ENCODE measurements around the gene AIFM3.
A peak's percentile ranks its signal among the peaks of the same experiment; 100 is the strongest.
"Not testable (repeated sequence)": the region's sequence is repeated elsewhere in the genome, so short reads cannot be mapped to it uniquely, and the experiment has no call there.

AIFM3 gene

DNA sequence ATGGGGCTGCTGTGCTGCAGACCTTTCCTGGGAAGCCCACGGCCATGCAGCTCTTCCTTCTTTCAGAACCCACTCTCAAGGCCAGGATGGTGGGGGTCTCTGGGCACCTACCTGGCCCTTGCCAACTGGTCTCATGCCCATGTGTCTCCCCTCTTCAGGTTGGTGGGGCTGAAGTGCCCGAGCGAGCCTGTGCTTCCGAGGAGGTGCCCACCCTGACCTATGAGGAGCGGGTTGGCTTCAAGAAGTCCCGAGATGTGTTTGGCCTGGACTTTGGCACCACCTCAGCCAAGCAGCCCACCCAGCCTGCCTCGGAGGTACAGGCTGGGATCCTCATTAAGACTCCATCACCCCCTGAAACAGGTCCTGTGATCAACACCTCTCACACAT is 25.0 kb downstream of the AIFM3 start:
- no peak for DNase-seq (ENCODE audit: low spot score)

GRCh38 chr22:20992456-20993303 is 25.6 kb downstream of the AIFM3 start:
- DNase-seq (ENCODE audit: low spot score) = no peak

DNA sequence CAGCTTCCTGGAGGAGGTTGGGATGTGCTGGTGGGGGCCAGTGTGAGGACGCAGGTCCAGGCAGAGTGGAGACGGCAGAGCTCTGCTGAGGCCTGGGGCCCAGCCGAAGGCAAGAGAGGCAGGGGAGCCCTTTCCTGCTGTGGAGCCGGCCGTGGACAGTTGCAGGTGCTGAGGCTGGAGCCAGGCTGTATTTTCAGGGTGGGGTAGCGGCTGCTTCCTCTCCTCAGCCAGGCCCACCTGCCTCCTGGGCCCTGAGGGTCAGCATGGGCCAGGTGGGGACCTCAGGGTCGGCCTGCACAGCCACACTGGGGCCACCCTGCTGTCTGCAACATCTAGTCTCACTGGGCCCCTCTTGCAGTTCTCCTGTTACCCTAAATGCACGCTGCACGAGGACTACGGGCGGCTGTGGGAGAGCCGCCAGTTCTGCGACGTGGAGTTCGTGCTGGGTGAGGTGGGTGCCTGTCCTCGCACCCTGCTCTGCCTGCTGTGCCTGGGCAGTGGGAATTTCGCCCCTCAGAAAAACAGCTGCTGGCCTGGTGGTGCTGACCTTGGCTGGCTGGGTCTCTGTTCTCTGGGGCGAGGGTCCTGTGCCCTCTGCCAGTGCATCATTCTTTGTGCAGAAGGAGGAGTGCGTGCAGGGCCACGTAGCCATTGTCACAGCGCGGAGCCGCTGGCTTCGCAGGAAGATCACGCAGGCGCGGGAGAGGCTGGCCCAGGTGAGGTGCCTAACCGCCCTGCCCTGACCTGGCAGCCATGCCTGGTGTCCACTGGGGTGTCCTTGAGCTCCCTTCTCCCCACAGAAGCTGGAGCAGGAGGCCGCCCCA is 26.5 kb downstream of the AIFM3 start:
- DNase-seq (ENCODE audit: low spot score) = no peak

GRCh38 chr22:20994128-20994901 is 27.3 kb downstream of the AIFM3 start:
- no peak for DNase-seq (ENCODE audit: low spot score)

GRCh38 chr22:20994902-20995241 is 27.8 kb downstream of the AIFM3 start:
- no peak for DNase-seq (ENCODE audit: low spot score)

GRCh38 chr22:20995329-20996030 is 28.4 kb downstream of the AIFM3 start:
- DNase-seq (ENCODE audit: low spot score) = no peak

DNA sequence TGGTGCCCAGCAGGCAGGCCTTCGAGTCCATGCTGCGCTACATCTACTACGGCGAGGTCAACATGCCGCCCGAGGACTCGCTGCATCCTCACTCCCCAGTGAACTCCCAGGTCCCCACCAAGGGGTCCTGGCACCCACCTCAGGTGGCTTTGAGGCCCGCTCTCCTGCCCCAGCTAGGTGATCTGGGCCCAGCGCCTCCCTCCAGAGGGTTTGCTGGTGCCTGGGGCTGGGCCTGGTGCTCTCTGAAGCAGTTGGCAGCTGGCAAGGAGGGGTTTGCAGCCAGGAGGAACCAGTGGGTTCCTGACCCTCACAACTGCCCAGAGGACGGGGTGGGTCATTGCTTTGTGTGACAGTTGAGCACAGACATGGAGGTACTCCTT is 29.0 kb downstream of the AIFM3 start:
- DNase-seq (ENCODE audit: low spot score) = no peak

DNA sequence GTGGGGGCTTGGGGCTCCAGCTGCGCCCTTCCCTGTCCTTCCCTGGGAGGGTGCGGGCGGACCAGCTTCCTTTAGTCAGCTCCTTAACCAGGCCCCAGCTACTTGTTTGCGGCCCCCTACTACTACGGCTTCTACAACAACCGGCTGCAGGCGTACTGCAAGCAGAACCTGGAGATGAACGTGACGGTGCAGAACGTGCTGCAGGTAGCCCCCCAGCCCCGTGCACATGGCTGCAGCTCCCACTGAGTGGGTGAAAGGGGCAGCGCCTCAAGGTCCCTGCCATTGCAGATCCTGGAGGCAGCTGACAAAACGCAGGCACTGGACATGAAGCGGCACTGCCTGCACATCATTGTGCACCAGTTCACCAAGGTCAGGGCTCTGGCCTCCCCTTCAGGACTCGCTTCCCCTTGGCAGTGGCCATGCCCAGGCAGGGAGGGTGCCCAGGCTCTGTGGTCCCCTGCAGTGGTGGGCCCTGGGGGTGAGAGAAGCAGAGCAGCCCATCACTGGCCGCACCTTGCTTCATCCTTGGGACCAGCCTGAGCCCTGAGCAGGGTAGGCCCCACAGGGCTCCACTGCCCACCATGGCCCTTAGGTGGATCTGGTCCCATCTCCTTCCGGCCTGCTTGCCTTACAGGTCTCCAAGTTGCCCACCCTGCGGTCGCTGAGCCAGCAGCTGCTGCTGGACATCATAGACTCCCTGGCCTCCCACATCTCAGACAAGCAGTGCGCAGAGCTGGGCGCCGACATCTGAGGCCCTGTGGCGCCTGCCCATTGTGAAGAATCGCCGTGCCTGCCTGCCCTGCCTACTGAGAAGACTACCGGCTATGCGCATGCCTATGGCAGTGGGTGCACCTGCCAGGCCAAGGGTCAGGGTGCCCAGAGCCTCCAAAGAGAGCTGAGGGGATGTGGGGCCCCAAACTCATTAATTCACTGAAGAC is 29.8 kb downstream of the AIFM3 start:
- DNase-seq (ENCODE audit: low spot score) = no peak

GRCh38 chr22:20997536-20998257 is 30.6 kb downstream of the AIFM3 start:
- DNase-seq (ENCODE audit: low spot score) = no peak

GRCh38 chr22:20998411-20999336 is 31.6 kb downstream of the AIFM3 start:
- DNase-seq (ENCODE audit: low spot score) = no peak

DNA sequence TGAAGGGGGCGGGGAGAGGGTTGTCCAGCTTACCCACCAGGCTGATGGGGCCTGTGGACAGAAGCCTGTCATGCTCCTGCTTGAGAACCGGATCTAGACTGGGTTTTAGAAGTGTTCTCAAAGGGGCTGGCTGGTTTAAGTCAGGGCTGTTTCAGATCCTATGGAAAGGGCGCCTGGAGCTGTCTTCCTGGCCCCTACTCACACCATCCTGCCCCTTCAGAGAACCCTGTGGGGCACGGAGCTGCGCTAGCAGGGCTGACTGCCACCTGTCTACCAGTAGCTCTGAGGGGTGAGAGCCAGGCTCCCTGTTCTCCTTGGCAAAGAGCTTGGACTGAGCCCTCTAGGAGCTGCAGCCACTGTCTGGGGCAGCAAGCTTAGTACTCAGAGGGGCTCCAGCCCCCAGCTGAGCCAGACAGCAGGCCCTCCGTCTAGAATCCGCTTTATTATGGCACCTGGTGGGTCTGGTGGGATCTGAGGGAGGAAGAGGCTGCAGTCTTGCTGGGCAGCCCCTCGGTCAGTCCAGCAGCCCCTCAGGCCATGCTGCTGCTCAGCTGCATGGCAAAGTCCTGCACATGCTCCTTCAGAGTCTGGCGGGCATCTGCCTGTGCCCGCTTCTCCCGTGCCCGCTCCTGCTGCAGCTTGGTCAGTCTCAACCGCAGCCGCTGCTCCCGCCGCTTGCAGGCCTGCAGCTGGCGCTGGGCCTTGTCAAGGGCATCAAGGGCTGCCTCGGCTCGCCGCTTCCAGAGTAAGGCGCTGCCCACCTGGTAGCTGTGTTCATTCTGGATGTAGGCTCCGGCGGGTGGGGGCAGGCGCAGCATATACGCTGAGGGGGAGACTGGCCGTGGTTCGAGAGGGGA is 32.5 kb downstream of the AIFM3 start:
- DNase-seq (ENCODE audit: low spot score) = no peak

- no peak for DNase-seq (ENCODE audit: low spot score)
Measured at GRCh38 chr22:21000207-21000986, 33.3 kb downstream of the AIFM3 start.

DNA sequence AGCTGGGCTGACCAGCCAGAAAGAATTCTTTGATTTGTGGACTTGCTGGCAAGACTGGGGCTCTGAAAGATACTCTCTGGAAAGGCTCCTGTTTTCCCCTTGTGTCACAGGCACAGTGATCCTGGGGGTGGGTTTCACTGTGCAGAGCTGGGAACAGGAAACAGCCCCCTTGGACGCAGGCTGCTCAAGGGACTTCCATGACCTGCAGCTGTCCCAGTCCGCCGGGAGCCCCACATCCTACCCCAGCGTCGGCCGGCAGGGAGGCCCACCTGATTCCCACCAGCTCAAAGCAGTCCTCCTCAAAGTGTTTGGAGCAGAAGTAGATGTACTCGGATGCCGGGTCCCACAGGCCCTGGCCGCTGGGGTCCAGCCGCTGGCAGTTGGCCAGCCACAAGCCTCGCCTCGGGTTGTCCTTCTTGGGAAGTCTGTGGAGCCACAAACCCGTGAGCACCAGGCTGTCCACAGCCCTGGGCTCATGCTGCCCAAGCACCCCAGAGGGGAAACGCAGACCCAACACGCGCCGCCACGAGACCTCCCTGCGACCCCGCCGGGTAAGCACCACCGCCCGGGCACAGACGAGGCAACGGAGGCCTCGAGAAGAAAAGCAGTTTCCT is 34.0 kb downstream of the AIFM3 start:
- DNase-seq (ENCODE audit: low spot score) = no peak

- peak; percentile 93 for DNase-seq (ENCODE audit: low spot score)
Measured at GRCh38 chr22:21001601-21002325, 34.7 kb downstream of the AIFM3 start, which contains the start of gene THAP7. TSS of gene THAP7 (minus strand) at chr22:21002118. CDS start at chr22:21001911, 207 bp downstream.

DNA sequence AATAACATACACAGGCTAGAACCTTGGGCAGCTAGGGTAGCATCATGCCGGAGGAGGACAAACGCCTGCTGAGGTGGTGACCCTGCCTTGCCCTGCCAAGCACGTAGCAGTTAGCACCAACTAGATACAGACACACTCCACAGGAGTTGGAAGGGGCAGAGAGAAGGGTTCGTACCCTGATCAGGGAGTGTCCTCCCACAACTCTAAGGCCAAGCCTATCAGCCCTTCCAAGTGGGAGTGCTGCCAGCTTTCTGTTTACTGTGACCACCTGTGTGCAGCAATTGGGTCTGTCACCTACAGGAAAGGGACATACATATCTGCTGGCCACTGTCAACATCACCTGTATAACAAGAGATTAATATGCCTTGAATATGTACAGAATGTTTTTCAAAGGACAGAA is 36.7 kb downstream of the AIFM3 start:
- DNase-seq (ENCODE audit: low spot score) = no peak

GRCh38 chr22:21009208-21009607 is 42.2 kb downstream of the AIFM3 start:
- not testable (repeated sequence) for DNase-seq (ENCODE audit: low spot score)
